Measurements from ENCODE around the gene PRR5L.
A peak's percentile ranks its signal among the peaks of the same experiment; 100 is the strongest.

The PRR5L gene

GRCh38 chr11:36432738-36433137 lies 136.7 kb downstream of the PRR5L start:
- Histone ChIP-seq H3K4me3 (ENCODE audit: low read depth, low read length) (no peak overlapping the region), H3K9me3 (ENCODE audit: control insufficient read depth, insufficient read depth, low read depth, low read length) (no peaks in the 10 kb centered on the region), H3K4me1 (ENCODE audit: control insufficient read depth, insufficient read depth, low read length) (no peaks in the 10 kb centered on the region), H3K36me3 (ENCODE audit: control insufficient read depth in 2 of 2, insufficient read depth in 1 of 2, low read length in 2 of 2) (no peaks in the 10 kb centered on the region), H3K27ac (ENCODE audit: extremely low read depth, low read depth, low read length) (no peak overlapping the region)
- TF ChIP-seq INSM2 (tag by site-specific recombination; IDR thresholded peaks at IDR 0.05) (no peak), GLIS1 (tag by site-specific recombination; IDR thresholded peaks at IDR 0.05) (no peak), ZNF26 (tag by site-specific recombination; IDR thresholded peaks at IDR 0.05) (no peak), ZXDB (tag by site-specific recombination; IDR thresholded peaks at IDR 0.05) (no peak), OVOL3 (tag by site-specific recombination; IDR thresholded peaks at IDR 0.05) (no peak), ZNF175 (tag by site-specific recombination; IDR thresholded peaks at IDR 0.05) (no peak), ZNF148 (tag by site-specific recombination; IDR thresholded peaks at IDR 0.05; ENCODE audit: borderline replicate concordance) (no peak)
- ChIA-PET CTCF (interaction anchor here (1.2 to 1.3 kb wide), 3 partner anchors 10 to 45 kb away, joined by 3 to 4 read pairs (median 3); no protein-coding TSS in a partner anchor), POLR2A (no interaction called here)

GRCh38 chr11:36436064-36436463 lies 140.0 kb downstream of the PRR5L start:
- Histone ChIP-seq H3K4me1 (ENCODE audit: control insufficient read depth, insufficient read depth, low read length) (no peaks in the 10 kb centered on the region), H3K36me3 (ENCODE audit: control insufficient read depth in 2 of 2, insufficient read depth in 1 of 2, low read length in 2 of 2) (no peaks in the 10 kb centered on the region), H3K4me3 (ENCODE audit: low read depth, low read length) (no peak overlapping the region), H3K27ac (ENCODE audit: extremely low read depth, low read depth, low read length) (no peak overlapping the region), H3K9me3 (ENCODE audit: control insufficient read depth, insufficient read depth, low read depth, low read length) (no peaks in the 10 kb centered on the region)
- CTCF ChIA-PET: no interaction called here
- POLR2A ChIA-PET: no interaction called here
- TF ChIP-seq ZNF623 (tag by site-specific recombination; IDR thresholded peaks at IDR 0.05): no peak
- no peak for TF ChIP-seq ZNF571 (tag by site-specific recombination; IDR thresholded peaks at IDR 0.05)
- TF ChIP-seq SP2 (tag by site-specific recombination; IDR thresholded peaks at IDR 0.05): no peak
- no peak for TF ChIP-seq ZNF169 (tag by site-specific recombination; IDR thresholded peaks at IDR 0.05)
- no peak for TF ChIP-seq ZNF114 (tag by site-specific recombination; IDR thresholded peaks at IDR 0.05)
- no peak for TF ChIP-seq ZNF133 (tag by site-specific recombination; IDR thresholded peaks at IDR 0.05)
- no peak for TF ChIP-seq ZNF785 (tag by site-specific recombination; IDR thresholded peaks at IDR 0.05)
- no peak for TF ChIP-seq ZFP41 (tag by site-specific recombination; IDR thresholded peaks at IDR 0.05; ENCODE audit: borderline replicate concordance)
- no peak for TF ChIP-seq ZNF707 (tag by site-specific recombination; IDR thresholded peaks at IDR 0.05)
- no peak for TF ChIP-seq YY2 (tag by site-specific recombination; IDR thresholded peaks at IDR 0.05)

GRCh38 chr11:36436589-36436988 lies 140.5 kb downstream of the PRR5L start:
- ChIA-PET CTCF (no interaction called here), POLR2A (no interaction called here)
- Histone ChIP-seq H3K27ac (ENCODE audit: extremely low read depth, low read depth, low read length) (no peak overlapping the region), H3K4me1 (ENCODE audit: control insufficient read depth, insufficient read depth, low read length) (no peaks in the 10 kb centered on the region), H3K4me3 (ENCODE audit: low read depth, low read length) (no peak overlapping the region), H3K36me3 (ENCODE audit: control insufficient read depth in 2 of 2, insufficient read depth in 1 of 2, low read length in 2 of 2) (no peaks in the 10 kb centered on the region), H3K9me3 (ENCODE audit: control insufficient read depth, insufficient read depth, low read depth, low read length) (no peaks in the 10 kb centered on the region)
- no peak for TF ChIP-seq ZNF354C (tag by site-specific recombination; IDR thresholded peaks at IDR 0.05; ENCODE audit: borderline replicate concordance, low read depth)
- peak; percentile 19; the same call in 1 of the 2 replicates for TF ChIP-seq ZNF768 (tag by site-specific recombination; IDR thresholded peaks at IDR 0.05)

Measured in HEK293 (cell line).